HFF-Myc (cell line): ENCODE measurements around the gene ANKEF1.

ENCODE experiments used
- DNase-seq: peaks from one replicate; pipeline ENCODE4 v3.0.0-alpha.2; 2011; ENCODE audit warnings: low read depth; ENCODE audit errors: extremely low read depth
- H3K4me3 ChIP-seq: replicated peaks from 2 replicates; pipeline ENCODE4 v1.5.1; 2011; ENCODE audit warnings: low read depth, mild to moderate bottlenecking, control low read depth, low read length
- TF ChIP-seq, protein P1 (sequence below): IDR thresholded peaks from 2 replicates; pipeline ENCODE4 v1.5.1; 2012; ENCODE audit warnings: mild to moderate bottlenecking, low read depth, low read length, control low read depth; ENCODE audit errors: missing control alignments

The ANKEF1 gene

DNA sequence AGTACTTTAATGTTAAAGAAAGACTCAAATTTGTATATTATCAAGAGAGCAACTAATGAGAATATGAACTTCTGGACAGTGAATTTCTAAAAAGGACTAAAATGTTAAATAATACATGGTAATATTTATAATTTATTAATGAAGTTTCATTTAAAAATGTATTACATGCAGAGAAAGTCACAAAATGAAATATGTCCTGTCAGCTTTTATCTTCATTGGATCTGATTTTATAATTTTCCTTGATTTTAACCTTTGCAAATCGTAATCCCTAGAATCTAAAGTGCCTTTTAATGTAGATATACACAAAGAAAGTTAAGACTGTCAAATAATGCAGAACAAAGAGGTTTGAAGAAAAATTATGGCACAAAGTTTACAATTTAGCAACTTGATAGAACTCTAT, 16.4 kb downstream of the ANKEF1 start:
- H3K4me3 ChIP-seq, result no peak overlapping the region
- no peak for DNase-seq
- TF ChIP-seq, protein P1, sequence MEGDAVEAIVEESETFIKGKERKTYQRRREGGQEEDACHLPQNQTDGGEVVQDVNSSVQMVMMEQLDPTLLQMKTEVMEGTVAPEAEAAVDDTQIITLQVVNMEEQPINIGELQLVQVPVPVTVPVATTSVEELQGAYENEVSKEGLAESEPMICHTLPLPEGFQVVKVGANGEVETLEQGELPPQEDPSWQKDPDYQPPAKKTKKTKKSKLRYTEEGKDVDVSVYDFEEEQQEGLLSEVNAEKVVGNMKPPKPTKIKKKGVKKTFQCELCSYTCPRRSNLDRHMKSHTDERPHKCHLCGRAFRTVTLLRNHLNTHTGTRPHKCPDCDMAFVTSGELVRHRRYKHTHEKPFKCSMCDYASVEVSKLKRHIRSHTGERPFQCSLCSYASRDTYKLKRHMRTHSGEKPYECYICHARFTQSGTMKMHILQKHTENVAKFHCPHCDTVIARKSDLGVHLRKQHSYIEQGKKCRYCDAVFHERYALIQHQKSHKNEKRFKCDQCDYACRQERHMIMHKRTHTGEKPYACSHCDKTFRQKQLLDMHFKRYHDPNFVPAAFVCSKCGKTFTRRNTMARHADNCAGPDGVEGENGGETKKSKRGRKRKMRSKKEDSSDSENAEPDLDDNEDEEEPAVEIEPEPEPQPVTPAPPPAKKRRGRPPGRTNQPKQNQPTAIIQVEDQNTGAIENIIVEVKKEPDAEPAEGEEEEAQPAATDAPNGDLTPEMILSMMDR, result no peak

DNA sequence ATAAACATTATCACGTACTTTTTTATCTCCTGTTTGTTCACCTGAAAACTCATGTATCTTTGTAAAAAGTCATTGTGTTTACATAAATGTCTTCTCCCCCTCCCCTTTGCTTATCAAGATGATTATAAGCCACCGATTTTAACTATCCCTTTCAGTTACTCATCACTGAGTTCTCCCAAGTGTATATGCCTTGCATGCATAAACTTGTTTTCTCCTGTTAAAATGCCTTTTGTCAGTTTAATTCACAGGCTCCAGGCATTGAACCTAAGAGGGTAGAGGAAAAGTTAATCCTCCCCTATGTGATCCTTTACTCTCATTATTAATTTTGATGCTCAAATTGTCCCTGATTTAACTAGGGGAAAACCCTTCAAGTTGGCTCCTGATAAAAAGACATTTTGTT, 24.2 kb downstream of the ANKEF1 start:
- no peak for DNase-seq
- no peak overlapping the region for H3K4me3 ChIP-seq
- TF ChIP-seq, protein P1, result no peak

DNA sequence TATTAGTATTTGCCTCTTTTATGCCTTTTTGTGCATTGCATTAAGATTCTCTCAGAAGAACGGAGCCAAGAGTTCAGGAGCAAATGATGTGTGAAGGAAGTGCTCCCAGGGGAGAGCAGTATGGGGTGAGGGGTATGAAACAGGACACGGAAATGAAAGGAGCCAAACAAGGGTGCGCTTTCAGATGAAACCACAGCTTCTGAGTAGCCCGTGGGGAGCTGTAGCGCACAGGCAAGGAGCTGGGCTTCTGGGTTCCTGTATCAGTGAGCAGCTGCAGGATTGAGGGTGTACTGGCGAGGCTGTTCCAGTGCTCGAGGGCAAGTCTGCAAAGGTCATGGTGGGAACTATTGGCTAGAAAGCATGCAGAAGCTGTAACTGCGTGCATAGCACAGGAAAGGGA, 25.4 kb downstream of the ANKEF1 start:
- TF ChIP-seq, protein P1, result no peak
- DNase-seq, result no peak
- no peak overlapping the region for H3K4me3 ChIP-seq

DNA sequence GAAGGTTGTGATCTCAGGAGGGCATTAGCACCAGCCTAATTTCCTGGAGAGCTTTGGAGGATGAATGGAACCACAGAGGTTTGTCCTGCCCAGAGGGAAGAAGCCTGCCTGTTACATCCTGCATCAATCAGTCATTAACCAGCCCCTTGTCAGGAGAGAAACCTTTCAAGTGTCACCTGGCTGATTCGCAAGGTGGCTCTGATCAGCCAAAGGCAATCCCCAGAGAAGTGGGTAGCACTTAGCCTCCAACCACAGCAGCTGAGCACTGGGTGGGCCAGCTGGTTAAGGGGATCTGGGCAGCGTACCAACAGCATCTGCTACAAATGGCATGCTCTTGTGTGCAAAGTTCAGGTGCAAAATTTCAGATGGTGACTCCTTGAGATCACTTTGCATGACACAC, 26.9 kb downstream of the ANKEF1 start:
- no peak overlapping the region for H3K4me3 ChIP-seq
- DNase-seq, result no peak
- TF ChIP-seq, protein P1, result no peak

DNA sequence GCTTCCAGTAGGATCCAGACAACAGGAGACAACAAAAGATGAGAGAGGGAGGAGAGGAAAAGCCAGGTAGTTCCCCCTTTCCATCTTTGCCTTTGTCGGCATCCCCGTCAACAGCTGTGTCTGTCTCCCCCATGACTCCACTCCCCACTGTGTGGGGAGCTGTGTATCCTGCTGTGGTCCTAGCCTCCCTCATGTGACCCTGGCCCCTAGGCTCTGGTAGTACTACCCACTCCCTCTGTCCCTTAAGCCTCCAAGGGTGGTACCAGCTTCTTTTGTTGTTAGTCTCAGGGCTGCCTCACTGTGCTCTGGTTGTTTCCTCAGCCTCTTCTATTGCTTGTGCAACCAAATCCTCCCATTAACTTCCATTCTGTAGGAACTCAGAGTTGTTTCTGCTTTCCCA, 28.7 kb downstream of the ANKEF1 start:
- H3K4me3 ChIP-seq, result no peak overlapping the region
- no peak for DNase-seq
- TF ChIP-seq, protein P1, result no peak

DNA sequence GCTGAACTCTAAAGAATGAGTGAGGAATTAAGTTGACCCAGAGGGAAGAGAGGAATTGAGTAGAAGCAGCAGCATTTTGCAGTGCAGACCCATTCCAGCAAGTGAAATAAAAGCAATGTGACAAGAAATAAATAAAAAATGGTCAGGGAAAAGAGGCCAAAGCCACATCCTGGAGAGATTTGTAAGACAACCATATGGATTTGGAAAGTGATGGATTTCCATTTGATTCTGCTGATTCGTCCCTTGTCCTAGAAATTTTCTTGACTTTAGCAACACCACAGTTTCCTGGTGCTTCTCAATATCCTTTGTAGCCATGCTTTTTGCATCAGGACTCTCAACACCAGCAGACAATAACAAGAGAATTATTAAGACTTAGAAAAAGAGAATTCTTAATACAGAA, 29.8 kb downstream of the ANKEF1 start:
- H3K4me3 ChIP-seq, result no peak overlapping the region
- TF ChIP-seq, protein P1, result no peak
- no peak for DNase-seq

DNA sequence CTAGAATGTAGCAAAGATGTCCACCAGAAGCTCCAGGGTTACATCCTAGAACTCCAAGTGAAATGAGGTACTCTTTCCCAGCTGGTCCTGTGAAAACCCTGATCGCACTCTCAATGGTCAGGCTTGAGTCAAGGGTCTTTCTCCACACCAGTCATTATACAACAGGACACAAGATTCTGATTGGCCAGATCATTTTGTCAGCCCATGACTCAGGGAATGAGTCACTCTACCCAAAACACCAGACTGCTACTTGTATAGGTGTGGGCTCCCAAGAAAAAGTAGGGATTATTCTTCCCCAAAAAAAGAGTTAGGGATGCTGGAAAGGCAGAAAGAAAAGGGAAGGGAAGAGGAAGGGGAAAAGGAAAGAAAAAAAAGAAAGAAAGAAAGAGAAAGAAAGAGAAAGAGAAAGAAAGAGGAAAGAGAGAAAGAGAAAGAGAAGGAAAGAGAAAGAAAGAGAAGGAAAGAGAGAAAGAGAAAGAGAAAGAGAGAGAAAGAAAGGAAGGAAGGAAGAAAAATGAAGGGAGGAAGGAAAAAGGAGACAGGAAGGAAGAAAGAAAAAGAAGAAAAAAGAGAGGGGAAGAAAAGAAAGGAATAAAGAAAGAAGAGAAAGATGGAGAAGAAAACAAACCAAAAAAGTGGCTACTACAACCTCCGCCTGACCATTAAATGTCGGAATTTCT, 30.5 kb downstream of the ANKEF1 start:
- DNase-seq, result no peak

More for the DNA sequence above, 30.5 kb downstream of the ANKEF1 start:
- H3K4me3 ChIP-seq, result no peak overlapping the region
- TF ChIP-seq, protein P1, result no peak
